ENCODE data around the gene SLC46A3.
"Not testable (repeated sequence)": the region's sequence is repeated elsewhere in the genome, so short reads cannot be mapped to it uniquely, and the experiment has no call there.

SLC46A3 gene

GRCh38 chr13:28693605-28694491 lies 24.9 kb downstream of the SLC46A3 start:
- FAIRE-seq: not testable (repeated sequence)

GRCh38 chr13:28685892-28686291 lies 32.9 kb downstream of the SLC46A3 start:
- DNase-seq (ENCODE audit: extremely low spot score, insufficient read length, low read depth) (no peak), FAIRE-seq (no peak)

More at GRCh38 chr13:28693605-28694491, 24.9 kb downstream of the SLC46A3 start:
- not testable (repeated sequence) for DNase-seq (ENCODE audit: extremely low spot score, insufficient read length, low read depth)

- DNase-seq (ENCODE audit: extremely low spot score, insufficient read length, low read depth) (no peak), FAIRE-seq (no peak)
Observed at GRCh38 chr13:28685114-28685513, 33.7 kb downstream of the SLC46A3 start.

GRCh38 chr13:28684257-28684656 lies 34.5 kb downstream of the SLC46A3 start:
- DNase-seq (ENCODE audit: extremely low spot score, insufficient read length, low read depth) (no peak), FAIRE-seq (no peak)

GRCh38 chr13:28683169-28683568 lies 35.6 kb downstream of the SLC46A3 start:
- not testable (repeated sequence) for DNase-seq (ENCODE audit: extremely low spot score, insufficient read length, low read depth); FAIRE-seq

- no peak for FAIRE-seq
- no peak for DNase-seq (ENCODE audit: extremely low spot score, insufficient read length, low read depth)
Observed at GRCh38 chr13:28680541-28680940, 38.2 kb downstream of the SLC46A3 start.

GRCh38 chr13:28679628-28680027 lies 39.1 kb downstream of the SLC46A3 start:
- FAIRE-seq (no peak), DNase-seq (ENCODE audit: extremely low spot score, insufficient read length, low read depth) (no peak)

GRCh38 chr13:28678809-28679208 lies 40.0 kb downstream of the SLC46A3 start:
- no peak for FAIRE-seq
- DNase-seq (ENCODE audit: extremely low spot score, insufficient read length, low read depth): no peak

GRCh38 chr13:28671126-28671792 lies 47.5 kb downstream of the SLC46A3 start:
- DNase-seq (ENCODE audit: extremely low spot score, insufficient read length, low read depth): no peak
- no peak for FAIRE-seq

GRCh38 chr13:28666897-28667488 lies 51.8 kb downstream of the SLC46A3 start:
- DNase-seq (ENCODE audit: extremely low spot score, insufficient read length, low read depth) (no peak), FAIRE-seq (no peak)

GRCh38 chr13:28659621-28659970 lies 59.2 kb downstream of the SLC46A3 start:
- DNase-seq (ENCODE audit: extremely low spot score, insufficient read length, low read depth) (no peak), FAIRE-seq (peak; percentile 80)

GRCh38 chr13:28658796-28659620 lies 59.8 kb downstream of the SLC46A3 start, which contains the start of gene POMP:
Gene POMP (plus strand): TSS chr13:28659130. CDS start chr13:28659185, 55 bp downstream.
- FAIRE-seq: peak; percentile 95
- DNase-seq (ENCODE audit: extremely low spot score, insufficient read length, low read depth): peak; percentile 83

- no peak for FAIRE-seq
- no peak for DNase-seq (ENCODE audit: extremely low spot score, insufficient read length, low read depth)
Observed at GRCh38 chr13:28658539-28658795, 60.3 kb downstream of the SLC46A3 start.

GRCh38 chr13:28657784-28658538 lies 60.8 kb downstream of the SLC46A3 start:
- FAIRE-seq (peak; percentile 84), DNase-seq (ENCODE audit: extremely low spot score, insufficient read length, low read depth) (no peak)

GRCh38 chr13:28655561-28655960 lies 63.2 kb downstream of the SLC46A3 start:
- FAIRE-seq (peak; percentile 52), DNase-seq (ENCODE audit: extremely low spot score, insufficient read length, low read depth) (no peak)

- FAIRE-seq: no peak
- DNase-seq (ENCODE audit: extremely low spot score, insufficient read length, low read depth): no peak
Observed at GRCh38 chr13:28654276-28654675, 64.5 kb downstream of the SLC46A3 start.

- FAIRE-seq (no peak), DNase-seq (ENCODE audit: extremely low spot score, insufficient read length, low read depth) (no peak)
Observed at GRCh38 chr13:28653111-28653510, 65.7 kb downstream of the SLC46A3 start.

- peak; percentile 47 for FAIRE-seq
- DNase-seq (ENCODE audit: extremely low spot score, insufficient read length, low read depth): no peak
Observed at GRCh38 chr13:28651810-28652401, 66.9 kb downstream of the SLC46A3 start.

GRCh38 chr13:28650284-28650683 lies 68.5 kb downstream of the SLC46A3 start:
- FAIRE-seq: no peak
- no peak for DNase-seq (ENCODE audit: extremely low spot score, insufficient read length, low read depth)

Measured in GM18507 (cell line).